ENCODE measurements around the gene ANO1.

GRCh38 chr11:70089631-70090030 lies 11.5 kb downstream of the ANO1 start:
- TF ChIP-seq CTCF (IDR thresholded peaks at IDR 0.05) (no peak), POLR2A (IDR thresholded peaks at IDR 0.05) (no peak)

All from uterus (tissue), 2 donors.